Keratinocyte (primary cell): ENCODE results near the gene RRP1.

Experiments used
- EZH2 ChIP-seq: IDR thresholded peaks from one replicate; pipeline ENCODE4 v1.6.1; 2012; ENCODE audit warnings: inconsistent platforms, mild to moderate bottlenecking, low read length, moderate library complexity
- TF ChIP-seq, protein P1 (sequence below), 3 experiments: IDR thresholded peaks in 1 of 3; conservative IDR thresholded peaks in 1 of 3; optimal IDR thresholded peaks in 1 of 3; 2 replicates in 2 of 3; 3 replicates in 1 of 3; pipeline versions ENCODE3 to v1.5.1; 2011; ENCODE audit warnings: low read length in 3 of 3, mild to moderate bottlenecking in 3 of 3, moderate library complexity in 2 of 3, control low read depth in 1 of 3, inconsistent platforms in 1 of 3; ENCODE audit not compliant: insufficient read depth in 2 of 3; ENCODE audit errors: extremely low read depth in 1 of 3

- TF ChIP-seq, protein P1, sequence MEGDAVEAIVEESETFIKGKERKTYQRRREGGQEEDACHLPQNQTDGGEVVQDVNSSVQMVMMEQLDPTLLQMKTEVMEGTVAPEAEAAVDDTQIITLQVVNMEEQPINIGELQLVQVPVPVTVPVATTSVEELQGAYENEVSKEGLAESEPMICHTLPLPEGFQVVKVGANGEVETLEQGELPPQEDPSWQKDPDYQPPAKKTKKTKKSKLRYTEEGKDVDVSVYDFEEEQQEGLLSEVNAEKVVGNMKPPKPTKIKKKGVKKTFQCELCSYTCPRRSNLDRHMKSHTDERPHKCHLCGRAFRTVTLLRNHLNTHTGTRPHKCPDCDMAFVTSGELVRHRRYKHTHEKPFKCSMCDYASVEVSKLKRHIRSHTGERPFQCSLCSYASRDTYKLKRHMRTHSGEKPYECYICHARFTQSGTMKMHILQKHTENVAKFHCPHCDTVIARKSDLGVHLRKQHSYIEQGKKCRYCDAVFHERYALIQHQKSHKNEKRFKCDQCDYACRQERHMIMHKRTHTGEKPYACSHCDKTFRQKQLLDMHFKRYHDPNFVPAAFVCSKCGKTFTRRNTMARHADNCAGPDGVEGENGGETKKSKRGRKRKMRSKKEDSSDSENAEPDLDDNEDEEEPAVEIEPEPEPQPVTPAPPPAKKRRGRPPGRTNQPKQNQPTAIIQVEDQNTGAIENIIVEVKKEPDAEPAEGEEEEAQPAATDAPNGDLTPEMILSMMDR (optimal IDR thresholded peaks at IDR 0.05 in 1 of 3, IDR thresholded peaks at IDR 0.05 in 1 of 3, conservative IDR thresholded peaks at IDR 0.05 in 1 of 3; ENCODE audit: extremely low read depth in 1 of 3, insufficient read depth in 2 of 3, low read length in 3 of 3), result no peak
- no peak for TF ChIP-seq EZH2
Observed at GRCh38 chr21:43832648-43833047, 43.3 kb downstream of the RRP1 start.
